ENCODE data around the gene RAB7A. TPM values are rescaled to one million over a fixed set of nuclear protein-coding genes. Genes with fewer than 3 reads are reported as not detected.
A peak's percentile ranks its signal among the peaks of the same experiment; 100 is the strongest.

The RAB7A gene
- total and polyA plus RNA-seq, 4 donors, result 125 to 211 (median 164) TPM

DNA sequence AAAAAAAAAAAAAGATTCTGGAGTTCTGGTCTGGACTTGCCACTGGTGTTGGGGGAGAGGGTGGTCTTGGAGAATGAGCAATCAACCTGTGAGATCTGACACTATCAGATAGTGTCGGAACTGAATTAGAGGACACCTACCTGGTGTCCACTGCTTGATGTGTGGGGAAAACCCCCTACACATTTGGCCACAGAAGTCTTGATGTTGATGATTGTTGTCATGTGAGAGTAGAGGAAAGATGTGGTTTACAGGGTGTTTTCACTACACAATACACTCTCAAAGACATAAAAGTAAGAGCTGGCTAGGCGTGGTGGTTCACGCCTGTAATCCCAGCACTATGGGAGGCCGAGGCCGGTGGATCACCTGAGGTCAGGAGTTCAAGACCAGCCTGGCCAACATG lies 36.9 kb upstream of the RAB7A start:
- ATAC-seq (ENCODE audit: low FRiP score), result no peak
- no peaks in the 10 kb centered on the region for H3K4me1 ChIP-seq (ENCODE audit: control insufficient read depth in 1 of 2, insufficient read depth in 2 of 2, low read length in 2 of 2)
- 91 to 93% methylated on average over 5 of the region's 5 CpGs for WGBS, 2 donors
- intact Hi-C loops (cut with DNase I), result no loop called here
- H3K27me3 ChIP-seq (ENCODE audit: control insufficient read depth in 1 of 2, insufficient read depth in 2 of 2, low read length in 1 of 2), result no peaks in the 10 kb centered on the region
- no peak for DNase-seq
- no peaks in the 10 kb centered on the region for H3K9me3 ChIP-seq (ENCODE audit: control insufficient read depth, low read length)
- no peak overlapping the region for H3K4me3 ChIP-seq (ENCODE audit: low read length in 2 of 2)
- no peak overlapping the region for H3K27ac ChIP-seq (ENCODE audit: low read depth in 1 of 2, low read length in 2 of 2)
- no peaks in the 10 kb centered on the region for H3K36me3 ChIP-seq (ENCODE audit: control insufficient read depth in 1 of 2, insufficient read depth in 2 of 2, low read length in 1 of 2)

- no peaks in the 10 kb centered on the region for H3K4me1 ChIP-seq (ENCODE audit: control insufficient read depth in 1 of 2, insufficient read depth in 2 of 2, low read length in 2 of 2)
- ATAC-seq (ENCODE audit: low FRiP score) (no peak), DNase-seq (no peak)
- no peaks in the 10 kb centered on the region for H3K27me3 ChIP-seq (ENCODE audit: control insufficient read depth in 1 of 2, insufficient read depth in 2 of 2, low read length in 1 of 2)
- 0 to 36% methylated on average over 2 of the region's 2 CpGs for WGBS, 2 donors
- H3K27ac ChIP-seq (ENCODE audit: low read depth in 1 of 2, low read length in 2 of 2), result no peak overlapping the region
- H3K36me3 ChIP-seq (ENCODE audit: control insufficient read depth in 1 of 2, insufficient read depth in 2 of 2, low read length in 1 of 2), result no peaks in the 10 kb centered on the region
- intact Hi-C loops (cut with DNase I), result no loop called here
- H3K4me3 ChIP-seq (ENCODE audit: low read length in 2 of 2), result no peak overlapping the region
- no peaks in the 10 kb centered on the region for H3K9me3 ChIP-seq (ENCODE audit: control insufficient read depth, low read length)
Measured at GRCh38 chr3:128693696-128694095, 32.3 kb upstream of the RAB7A start.

- Histone ChIP-seq H3K27ac (ENCODE audit: low read depth in 1 of 2, low read length in 2 of 2) (no peak overlapping the region), H3K4me3 (ENCODE audit: low read length in 2 of 2) (no peak overlapping the region), H3K4me1 (ENCODE audit: control insufficient read depth in 1 of 2, insufficient read depth in 2 of 2, low read length in 2 of 2) (no peaks in the 10 kb centered on the region), H3K36me3 (ENCODE audit: control insufficient read depth in 1 of 2, insufficient read depth in 2 of 2, low read length in 1 of 2) (no peaks in the 10 kb centered on the region), H3K27me3 (ENCODE audit: control insufficient read depth in 1 of 2, insufficient read depth in 2 of 2, low read length in 1 of 2) (no peaks in the 10 kb centered on the region), H3K9me3 (ENCODE audit: control insufficient read depth, low read length) (no peaks in the 10 kb centered on the region)
- 94% methylated on average over 8 of the region's 8 CpGs for WGBS, 2 donors
- intact Hi-C loops (cut with DNase I), result no loop called here
- DNase-seq (no peak), ATAC-seq (ENCODE audit: low FRiP score) (no peak)
Measured at GRCh38 chr3:128697341-128697740, 28.6 kb upstream of the RAB7A start.

- Histone ChIP-seq H3K36me3 (ENCODE audit: control insufficient read depth in 1 of 2, insufficient read depth in 2 of 2, low read length in 1 of 2) (no peaks in the 10 kb centered on the region), H3K4me3 (ENCODE audit: low read length in 2 of 2) (peak overlapping the region; percentile 37 to 77), H3K4me1 (ENCODE audit: control insufficient read depth in 1 of 2, insufficient read depth in 2 of 2, low read length in 2 of 2) (no peaks in the 10 kb centered on the region), H3K27me3 (ENCODE audit: control insufficient read depth in 1 of 2, insufficient read depth in 2 of 2, low read length in 1 of 2) (no peaks in the 10 kb centered on the region), H3K9me3 (ENCODE audit: control insufficient read depth, low read length) (no peaks in the 10 kb centered on the region), H3K27ac (ENCODE audit: low read depth in 1 of 2, low read length in 2 of 2) (peak overlapping the region; percentile 71)
- DNase-seq (peak; percentile 66 to 87), ATAC-seq (ENCODE audit: low FRiP score) (peak; percentile 79)
- 1% methylated on average over 46 to 53 of the region's 53 CpGs for WGBS, 2 donors
- intact Hi-C loops (cut with DNase I), result no loop called here
Measured at GRCh38 chr3:128698211-128699047, 27.6 kb upstream of the RAB7A start.

GRCh38 chr3:128701342-128702212 lies 24.4 kb upstream of the RAB7A start:
- H3K4me3 ChIP-seq (ENCODE audit: low read length in 2 of 2), result no peak overlapping the region
- WGBS, 2 donors, result 39 to 50% methylated on average over 11 of the region's 11 CpGs
- ATAC-seq (ENCODE audit: low FRiP score), result no peak
- H3K4me1 ChIP-seq (ENCODE audit: control insufficient read depth in 1 of 2, insufficient read depth in 2 of 2, low read length in 2 of 2), result no peaks in the 10 kb centered on the region
- H3K27me3 ChIP-seq (ENCODE audit: control insufficient read depth in 1 of 2, insufficient read depth in 2 of 2, low read length in 1 of 2), result no peaks in the 10 kb centered on the region
- H3K36me3 ChIP-seq (ENCODE audit: control insufficient read depth in 1 of 2, insufficient read depth in 2 of 2, low read length in 1 of 2), result no peaks in the 10 kb centered on the region
- no peaks in the 10 kb centered on the region for H3K9me3 ChIP-seq (ENCODE audit: control insufficient read depth, low read length)
- intact Hi-C loops (cut with DNase I), result no loop called here
- peak in 1 of 2 donors; percentile 58 for DNase-seq
- no peak overlapping the region for H3K27ac ChIP-seq (ENCODE audit: low read depth in 1 of 2, low read length in 2 of 2)

GRCh38 chr3:128702391-128702790 lies 23.6 kb upstream of the RAB7A start:
- Histone ChIP-seq H3K27ac (ENCODE audit: low read depth in 1 of 2, low read length in 2 of 2) (no peak overlapping the region), H3K9me3 (ENCODE audit: control insufficient read depth, low read length) (no peaks in the 10 kb centered on the region), H3K4me1 (ENCODE audit: control insufficient read depth in 1 of 2, insufficient read depth in 2 of 2, low read length in 2 of 2) (no peaks in the 10 kb centered on the region), H3K36me3 (ENCODE audit: control insufficient read depth in 1 of 2, insufficient read depth in 2 of 2, low read length in 1 of 2) (no peaks in the 10 kb centered on the region), H3K4me3 (ENCODE audit: low read length in 2 of 2) (no peak overlapping the region), H3K27me3 (ENCODE audit: control insufficient read depth in 1 of 2, insufficient read depth in 2 of 2, low read length in 1 of 2) (no peaks in the 10 kb centered on the region)
- no peak for DNase-seq
- intact Hi-C loops (cut with DNase I), result no loop called here
- WGBS, 2 donors, result 28 to 72% methylated on average over 3 of the region's 3 CpGs
- no peak for ATAC-seq (ENCODE audit: low FRiP score)

DNA sequence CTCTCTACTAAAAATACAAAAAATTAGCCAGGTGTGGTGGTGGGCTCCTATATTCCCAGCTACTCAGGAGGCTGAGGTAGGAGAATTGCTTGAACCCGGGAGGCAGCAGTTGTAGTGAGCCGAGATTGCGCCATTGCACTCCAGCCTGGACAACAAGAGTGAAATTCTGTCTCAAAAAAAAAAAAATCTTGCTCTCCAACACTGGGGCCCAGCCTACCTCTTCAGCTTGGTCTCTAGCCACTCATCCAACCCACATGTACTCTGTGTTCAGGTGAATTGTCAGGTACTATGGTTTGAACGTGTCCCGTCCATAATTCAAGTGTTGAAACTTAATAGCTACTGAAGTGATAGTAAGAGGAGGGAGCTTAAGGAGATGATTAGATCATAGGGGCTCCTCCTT lies 22.4 kb upstream of the RAB7A start:
- Histone ChIP-seq H3K4me3 (ENCODE audit: low read length in 2 of 2) (no peak overlapping the region), H3K27me3 (ENCODE audit: control insufficient read depth in 1 of 2, insufficient read depth in 2 of 2, low read length in 1 of 2) (no peaks in the 10 kb centered on the region), H3K27ac (ENCODE audit: low read depth in 1 of 2, low read length in 2 of 2) (no peak overlapping the region), H3K4me1 (ENCODE audit: control insufficient read depth in 1 of 2, insufficient read depth in 2 of 2, low read length in 2 of 2) (no peaks in the 10 kb centered on the region), H3K9me3 (ENCODE audit: control insufficient read depth, low read length) (no peaks in the 10 kb centered on the region), H3K36me3 (ENCODE audit: control insufficient read depth in 1 of 2, insufficient read depth in 2 of 2, low read length in 1 of 2) (no peaks in the 10 kb centered on the region)
- DNase-seq (no peak), ATAC-seq (ENCODE audit: low FRiP score) (no peak)
- WGBS, 2 donors, result 90 to 96% methylated on average over 5 of the region's 5 CpGs
- intact Hi-C loops (cut with DNase I), result no loop called here

DNA sequence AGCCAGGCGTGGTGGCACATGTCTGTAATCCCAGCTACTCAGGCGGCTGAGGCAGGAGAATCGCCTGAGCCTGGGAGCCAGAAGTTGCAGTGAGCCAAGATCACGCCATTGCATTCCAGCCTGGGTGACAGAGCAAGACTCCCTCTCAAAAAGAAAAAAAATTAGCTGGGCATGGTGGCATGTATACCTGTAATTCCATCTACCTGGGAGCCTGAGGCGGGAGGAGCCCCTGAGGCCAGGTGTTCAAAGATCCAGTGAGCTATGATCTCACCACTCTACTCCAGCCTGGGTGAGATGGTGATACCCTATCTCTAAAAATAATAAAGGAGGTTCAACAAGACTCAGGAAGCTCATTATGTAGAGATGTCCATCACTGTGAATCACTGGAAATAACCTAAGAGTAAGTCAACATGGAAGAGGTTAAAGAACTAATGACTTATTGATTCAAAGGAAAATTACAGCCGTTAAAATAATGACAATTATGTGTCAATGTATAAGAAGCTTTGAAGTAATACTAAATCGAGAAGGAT lies 19.8 kb upstream of the RAB7A start:
- DNase-seq, result no peak
- Histone ChIP-seq H3K27me3 (ENCODE audit: control insufficient read depth in 1 of 2, insufficient read depth in 2 of 2, low read length in 1 of 2) (peaks cover 0 to 3% of the 10 kb centered on the region in 2 donors), H3K27ac (ENCODE audit: low read depth in 1 of 2, low read length in 2 of 2) (no peak overlapping the region), H3K4me1 (ENCODE audit: control insufficient read depth in 1 of 2, insufficient read depth in 2 of 2, low read length in 2 of 2) (no peaks in the 10 kb centered on the region), H3K9me3 (ENCODE audit: control insufficient read depth, low read length) (no peaks in the 10 kb centered on the region), H3K36me3 (ENCODE audit: control insufficient read depth in 1 of 2, insufficient read depth in 2 of 2, low read length in 1 of 2) (no peaks in the 10 kb centered on the region), H3K4me3 (ENCODE audit: low read length in 2 of 2) (no peak overlapping the region)
- no peak for ATAC-seq (ENCODE audit: low FRiP score)
- intact Hi-C loops (cut with DNase I), result no loop called here
- 80 to 94% methylated on average over 7 of the region's 7 CpGs for WGBS, 2 donors
